Stimulated activated naive CD8-positive, alpha-beta T cell treated with anti-CD3 and anti-CD28 coated beads, Interleukin-15, amount 100 ng/mL, for 72 hours (primary cell): ENCODE data around the gene HID1.
"Not testable (repeated sequence)": the region's sequence is repeated elsewhere in the genome, so short reads cannot be mapped to it uniquely, and the experiment has no call there.

Experiments used
- ATAC-seq: fragments of 150-1000 bp; cut with Tn5 transposase; 2 replicates; pipeline ENCODE4 v1.10.0; 2021; ENCODE audit warnings: mild to moderate bottlenecking, moderate library complexity
- DNase-seq, 2 donors: peaks; one replicate each; pipeline ENCODE4 v3.0.0; 2021 to 2022
- H3K27ac Mint-ChIP-seq, 2 donors: one replicate each; pipeline ENCODE4 v1.8.0; 2022; ENCODE audit warnings: mild to moderate bottlenecking in 2 of 2, mixed read lengths in 2 of 2, moderate library complexity in 2 of 2
- H3K27me3 Mint-ChIP-seq: one replicate; pipeline ENCODE4 v1.8.0; 2022; ENCODE audit warnings: mixed read lengths
- H3K4me1 Mint-ChIP-seq: one replicate; pipeline ENCODE4 v1.8.0; 2022; ENCODE audit warnings: mild to moderate bottlenecking, mixed read lengths
- H3K4me3 Mint-ChIP-seq, 2 donors: one replicate each; pipeline ENCODE4 v1.8.0; 2022; ENCODE audit warnings: mild to moderate bottlenecking in 2 of 2, mixed read lengths in 2 of 2, moderate library complexity in 1 of 2
- H3K9me3 Mint-ChIP-seq, 2 donors: one replicate each; pipeline ENCODE4 v1.8.0; 2022; ENCODE audit warnings: mixed read lengths in 2 of 2

Gene HID1, protein sequence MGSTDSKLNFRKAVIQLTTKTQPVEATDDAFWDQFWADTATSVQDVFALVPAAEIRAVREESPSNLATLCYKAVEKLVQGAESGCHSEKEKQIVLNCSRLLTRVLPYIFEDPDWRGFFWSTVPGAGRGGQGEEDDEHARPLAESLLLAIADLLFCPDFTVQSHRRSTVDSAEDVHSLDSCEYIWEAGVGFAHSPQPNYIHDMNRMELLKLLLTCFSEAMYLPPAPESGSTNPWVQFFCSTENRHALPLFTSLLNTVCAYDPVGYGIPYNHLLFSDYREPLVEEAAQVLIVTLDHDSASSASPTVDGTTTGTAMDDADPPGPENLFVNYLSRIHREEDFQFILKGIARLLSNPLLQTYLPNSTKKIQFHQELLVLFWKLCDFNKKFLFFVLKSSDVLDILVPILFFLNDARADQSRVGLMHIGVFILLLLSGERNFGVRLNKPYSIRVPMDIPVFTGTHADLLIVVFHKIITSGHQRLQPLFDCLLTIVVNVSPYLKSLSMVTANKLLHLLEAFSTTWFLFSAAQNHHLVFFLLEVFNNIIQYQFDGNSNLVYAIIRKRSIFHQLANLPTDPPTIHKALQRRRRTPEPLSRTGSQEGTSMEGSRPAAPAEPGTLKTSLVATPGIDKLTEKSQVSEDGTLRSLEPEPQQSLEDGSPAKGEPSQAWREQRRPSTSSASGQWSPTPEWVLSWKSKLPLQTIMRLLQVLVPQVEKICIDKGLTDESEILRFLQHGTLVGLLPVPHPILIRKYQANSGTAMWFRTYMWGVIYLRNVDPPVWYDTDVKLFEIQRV

DNA sequence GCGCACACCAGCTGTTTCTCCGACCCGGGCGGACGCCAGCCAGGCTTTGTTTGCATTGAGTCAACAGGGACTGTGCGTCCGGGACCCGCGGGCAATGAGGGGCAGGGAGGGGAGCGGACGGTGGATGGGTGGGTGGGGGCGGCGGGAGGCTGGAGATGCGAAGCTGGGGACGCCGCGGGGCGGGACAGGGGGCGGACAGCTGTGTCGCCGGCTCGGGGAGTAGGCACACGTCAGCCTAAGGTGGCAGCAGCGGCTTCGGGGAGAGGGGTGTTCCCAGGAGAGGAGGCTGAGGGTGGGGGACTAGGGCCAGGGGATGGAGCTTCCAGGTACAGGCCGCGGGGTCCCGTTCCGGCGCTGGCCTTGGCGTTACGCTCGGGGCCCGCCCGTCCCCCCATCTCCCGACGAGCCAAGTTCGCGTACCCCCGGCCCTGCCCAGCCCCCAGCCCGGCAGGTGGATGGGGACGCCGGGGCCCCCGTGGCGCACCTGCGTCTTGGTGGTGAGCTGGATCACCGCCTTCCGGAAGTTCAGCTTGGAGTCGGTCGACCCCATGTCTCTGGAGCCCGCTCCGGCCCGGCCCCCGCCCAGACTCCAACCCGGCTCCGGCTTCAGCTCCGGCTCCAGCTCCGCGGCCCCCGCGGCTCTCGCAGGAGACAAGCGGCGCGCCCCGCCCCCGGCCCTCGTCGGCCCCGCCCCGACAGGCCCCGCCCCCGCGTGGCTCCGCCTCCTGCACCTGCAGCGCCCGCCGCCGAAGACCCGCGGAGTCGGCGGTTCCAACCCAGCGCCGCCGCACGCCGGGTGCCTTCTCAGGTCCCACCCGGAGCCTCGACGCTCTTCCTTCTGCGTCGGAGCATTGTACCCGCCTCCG lies at the start of gene HID1:
Gene HID1, minus strand, starts transcription at position 653 of the 866 bp plus-strand sequence. Its CDS starts 103 bp downstream, at position 550.
- Mint-ChIP-seq H3K4me1 (peaks cover 15% of the 10 kb centered on the region), H3K4me3 (peak within 1 kb of the TSS; percentile 86 to 88), H3K27me3 (peaks cover 31% of the 10 kb centered on the region), H3K27ac (peak within 1 kb of the TSS in 1 of 2 donors; percentile 8), H3K9me3 (no peaks in the 10 kb centered on the region)
- DNase-seq = peak; percentile 62 to 65
- ATAC-seq = peak; percentile 82

DNA sequence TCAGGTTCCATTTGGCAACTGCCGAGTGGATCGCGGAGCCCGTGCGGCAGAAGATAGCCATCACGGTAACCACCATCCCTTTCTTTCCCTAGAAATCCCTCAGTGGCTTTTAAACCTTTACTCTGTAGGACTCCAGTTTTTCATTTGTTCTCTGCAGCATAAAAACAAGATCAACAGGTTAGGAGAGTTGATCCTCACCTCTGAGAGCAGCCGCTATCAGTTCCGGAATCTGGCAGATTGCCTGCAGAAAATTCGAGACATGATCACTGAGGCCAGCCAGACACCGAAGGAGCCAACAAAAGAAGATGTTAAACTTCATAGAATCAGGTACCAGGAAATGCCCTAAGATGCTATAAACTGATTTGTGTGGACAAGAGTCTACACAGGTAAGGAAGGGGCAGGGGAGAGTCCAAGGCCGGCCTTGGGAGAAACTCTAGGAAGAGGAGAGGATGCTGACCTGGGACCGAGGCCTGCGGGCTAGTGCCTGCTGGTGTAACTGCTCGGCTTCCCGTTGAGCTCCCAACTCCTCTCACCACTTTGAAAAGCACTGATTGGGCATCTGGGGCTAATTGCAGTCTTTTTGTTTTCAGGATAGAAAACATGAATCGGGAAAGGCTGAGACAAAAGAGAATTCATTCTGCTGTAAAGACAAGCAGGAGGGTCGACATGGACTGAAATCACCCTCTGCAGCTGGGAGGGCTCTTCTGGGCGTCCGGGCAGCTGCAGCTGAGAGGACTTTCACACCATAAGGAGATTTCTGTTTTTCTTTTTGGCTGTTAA lies 48.0 kb upstream of the HID1 start:
- Mint-ChIP-seq H3K27me3 (no peaks in the 10 kb centered on the region), H3K4me1 (peaks cover 15% of the 10 kb centered on the region), H3K4me3 (no peak overlapping the region), H3K27ac (no peak overlapping the region), H3K9me3 (no peaks in the 10 kb centered on the region)
- ATAC-seq = no peak
- no peak for DNase-seq

DNA sequence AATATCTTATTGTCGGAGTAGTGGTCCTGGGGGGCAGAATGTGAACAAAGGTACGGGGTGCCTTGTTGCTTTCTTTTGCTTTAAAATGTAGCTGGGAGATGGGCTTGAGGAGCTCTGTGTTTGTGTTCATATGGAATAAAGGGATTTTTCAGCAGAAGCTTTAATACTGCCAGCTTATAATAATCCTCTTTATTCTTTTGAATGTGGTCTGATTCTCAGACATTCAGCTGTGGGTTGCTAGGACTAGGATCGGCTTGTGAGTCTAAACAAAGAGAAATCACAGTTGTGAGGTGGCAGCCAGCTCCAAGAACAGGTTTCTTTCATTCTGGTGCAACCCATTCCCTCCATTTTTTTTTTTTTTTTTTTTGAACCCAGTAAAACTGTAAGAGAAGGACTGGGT lies 47.2 kb upstream of the HID1 start:
- Mint-ChIP-seq H3K4me1 (peaks cover 7% of the 10 kb centered on the region), H3K27ac (no peak overlapping the region), H3K4me3 (no peak overlapping the region), H3K9me3 (no peaks in the 10 kb centered on the region), H3K27me3 (no peaks in the 10 kb centered on the region)
- no peak for ATAC-seq
- no peak for DNase-seq

DNA sequence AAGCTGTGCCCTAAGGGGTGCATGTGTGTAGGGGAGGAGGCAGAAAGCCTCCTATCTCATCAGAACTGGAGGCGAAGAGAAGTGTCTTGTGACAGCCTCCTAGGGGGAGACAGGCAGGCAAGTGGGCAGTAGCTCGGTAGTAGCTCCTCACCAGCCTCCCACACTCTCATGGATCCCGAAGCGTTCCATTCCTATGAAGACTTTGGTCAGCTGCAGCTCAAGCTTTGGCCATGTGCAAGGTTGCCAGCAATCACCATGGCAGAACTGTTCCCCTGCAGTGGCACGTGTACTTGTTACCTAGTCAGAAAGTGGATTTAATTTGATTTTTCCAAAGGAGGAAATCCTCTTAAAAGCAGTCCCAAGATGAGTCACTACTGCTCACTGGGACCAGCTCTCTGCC lies 46.6 kb upstream of the HID1 start:
- Mint-ChIP-seq H3K4me3 (no peak overlapping the region), H3K27me3 (no peaks in the 10 kb centered on the region), H3K4me1 (peaks cover 6% of the 10 kb centered on the region), H3K9me3 (no peaks in the 10 kb centered on the region), H3K27ac (no peak overlapping the region)
- ATAC-seq = no peak
- DNase-seq = no peak

DNA sequence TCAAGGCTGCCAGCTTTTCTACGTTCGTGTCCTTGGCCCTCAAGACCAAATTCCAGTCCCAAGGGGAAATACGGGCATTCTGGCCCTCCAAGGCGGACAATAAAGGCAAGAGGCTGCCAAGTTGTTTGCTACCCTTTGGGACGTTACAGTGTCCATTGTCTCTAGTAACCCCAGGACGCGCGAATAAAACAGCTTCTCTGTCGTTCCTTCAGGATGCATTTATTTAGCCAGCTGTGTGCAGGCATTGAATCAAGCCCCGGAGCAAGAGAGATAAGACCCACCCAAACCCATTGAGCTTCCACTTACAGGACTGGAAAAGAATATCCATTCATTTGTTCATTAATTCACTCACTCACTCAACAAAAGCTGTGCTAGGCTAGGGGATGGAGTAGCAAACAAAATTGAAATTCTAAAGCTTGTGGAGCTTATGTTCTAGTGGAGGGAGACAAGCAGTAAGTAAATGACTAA lies 40.6 kb upstream of the HID1 start:
- no peaks in the 10 kb centered on the region for H3K27me3 Mint-ChIP-seq
- peak overlapping the region; percentile 84 to 95 for H3K4me3 Mint-ChIP-seq
- DNase-seq (no peak), ATAC-seq (no peak)
- H3K27ac Mint-ChIP-seq = peak overlapping the region; percentile 97 to 98
- H3K4me1 Mint-ChIP-seq = peaks cover 35% of the 10 kb centered on the region
- H3K9me3 Mint-ChIP-seq = no peaks in the 10 kb centered on the region

DNA sequence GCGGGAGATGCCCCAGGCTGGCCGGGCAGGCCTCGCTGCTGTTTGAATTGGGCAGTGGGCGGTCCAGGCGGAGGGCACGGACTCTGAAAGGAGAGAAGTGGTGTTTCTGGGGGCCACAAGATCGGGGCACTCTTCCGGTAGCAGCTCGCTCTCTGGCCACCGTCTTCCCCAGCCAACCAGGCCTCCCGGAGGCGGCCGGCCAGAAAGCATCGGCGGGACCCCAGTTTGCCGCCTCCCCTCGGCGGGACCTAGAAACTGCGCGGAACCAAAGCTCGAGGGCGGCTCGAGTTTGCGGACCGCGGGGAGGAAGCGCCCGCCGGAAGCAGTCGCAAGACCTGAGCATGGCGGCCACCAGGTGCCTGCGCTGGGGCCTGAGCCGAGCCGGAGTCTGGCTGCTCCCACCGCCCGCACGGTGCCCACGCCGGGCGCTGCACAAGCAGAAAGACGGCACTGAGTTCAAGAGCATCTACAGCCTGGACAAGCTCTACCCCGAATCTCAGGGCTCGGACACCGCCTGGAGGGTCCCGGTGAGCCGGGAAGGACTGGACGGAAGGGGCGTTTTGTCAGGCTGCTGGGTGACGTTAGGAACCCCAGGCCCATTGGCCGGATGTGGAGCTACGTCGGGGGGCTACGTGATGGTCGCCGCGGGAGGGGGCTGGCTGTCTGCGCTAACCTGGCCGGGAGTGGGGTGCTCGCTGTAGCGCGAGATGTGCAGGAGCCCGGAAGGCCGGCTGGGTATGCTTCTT lies 40.0 kb upstream of the HID1 start, which contains the start of gene MRPL58:
Gene MRPL58, plus strand, starts transcription at position 325 of the 746 bp plus-strand sequence. Its CDS starts 17 bp downstream, at position 342.
- peak; percentile 88 to 90 for DNase-seq
- peaks cover 35% of the 10 kb centered on the region for H3K4me1 Mint-ChIP-seq

DNA sequence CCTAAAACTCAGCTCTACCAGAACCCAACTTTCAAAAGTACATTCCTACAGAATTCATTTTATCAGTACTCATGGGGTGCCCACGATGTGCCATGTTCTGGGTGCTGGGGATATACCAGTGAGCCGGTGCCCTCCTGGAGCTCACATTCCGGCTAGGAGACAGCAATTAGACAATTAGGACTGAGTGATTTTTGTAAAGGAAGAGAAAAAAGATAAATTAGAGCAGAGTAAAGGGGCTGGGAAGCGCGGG lies 39.5 kb upstream of the HID1 start:
- peaks cover 35% of the 10 kb centered on the region for H3K4me1 Mint-ChIP-seq
- H3K27ac Mint-ChIP-seq = peak overlapping the region; percentile 97 to 98
- DNase-seq (no peak), ATAC-seq (no peak)
- H3K4me3 Mint-ChIP-seq = peak overlapping the region; percentile 84 to 95
- H3K27me3 Mint-ChIP-seq = no peaks in the 10 kb centered on the region
- no peaks in the 10 kb centered on the region for H3K9me3 Mint-ChIP-seq

More for the DNA sequence above, 40.0 kb upstream of the HID1 start, which contains the start of gene MRPL58:
- ATAC-seq = peak; percentile 97
- Mint-ChIP-seq H3K9me3 (no peaks in the 10 kb centered on the region), H3K27me3 (no peaks in the 10 kb centered on the region), H3K4me3 (peak within 1 kb of the TSS; percentile 84 to 95), H3K27ac (peak within 1 kb of the TSS; percentile 97 to 98)

DNA sequence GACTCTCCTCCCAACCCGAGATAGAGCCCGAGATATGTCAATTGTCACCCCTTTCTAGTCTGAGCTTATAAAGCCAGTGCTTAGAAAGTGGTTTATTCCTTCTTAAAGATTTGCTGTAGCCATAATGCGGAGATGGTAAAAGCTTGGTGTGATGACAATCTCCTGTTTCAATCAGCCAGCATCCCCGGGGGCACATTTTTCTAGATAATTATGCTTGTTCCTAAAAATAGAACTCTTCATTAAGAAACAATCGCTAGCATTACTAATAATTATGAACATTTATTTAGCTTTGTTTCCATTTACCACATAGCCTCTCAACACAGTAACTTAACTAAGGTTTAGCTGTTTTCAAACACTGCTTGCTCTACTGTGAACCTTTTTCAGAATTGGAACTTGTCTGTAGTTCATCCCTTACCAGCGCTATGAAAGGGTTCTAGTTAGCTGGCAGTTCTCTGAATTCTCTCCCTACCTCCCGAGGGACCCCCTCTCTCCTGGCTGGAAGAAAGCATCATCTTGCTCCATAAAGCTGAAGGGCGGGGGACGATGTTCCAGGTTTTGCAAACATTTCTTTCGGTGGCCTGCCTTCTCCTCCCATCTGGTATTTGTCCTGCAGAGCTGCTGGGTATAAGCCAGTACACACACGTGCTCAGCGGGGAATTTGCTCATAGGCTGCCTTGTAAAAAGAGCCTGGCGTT lies 39.0 kb upstream of the HID1 start:
- no peaks in the 10 kb centered on the region for H3K9me3 Mint-ChIP-seq
- DNase-seq (no peak), ATAC-seq (no peak)
- peak overlapping the region; percentile 84 to 95 for H3K4me3 Mint-ChIP-seq
- H3K27ac Mint-ChIP-seq = peak overlapping the region; percentile 97 to 98
- peaks cover 35% of the 10 kb centered on the region for H3K4me1 Mint-ChIP-seq
- no peaks in the 10 kb centered on the region for H3K27me3 Mint-ChIP-seq

DNA sequence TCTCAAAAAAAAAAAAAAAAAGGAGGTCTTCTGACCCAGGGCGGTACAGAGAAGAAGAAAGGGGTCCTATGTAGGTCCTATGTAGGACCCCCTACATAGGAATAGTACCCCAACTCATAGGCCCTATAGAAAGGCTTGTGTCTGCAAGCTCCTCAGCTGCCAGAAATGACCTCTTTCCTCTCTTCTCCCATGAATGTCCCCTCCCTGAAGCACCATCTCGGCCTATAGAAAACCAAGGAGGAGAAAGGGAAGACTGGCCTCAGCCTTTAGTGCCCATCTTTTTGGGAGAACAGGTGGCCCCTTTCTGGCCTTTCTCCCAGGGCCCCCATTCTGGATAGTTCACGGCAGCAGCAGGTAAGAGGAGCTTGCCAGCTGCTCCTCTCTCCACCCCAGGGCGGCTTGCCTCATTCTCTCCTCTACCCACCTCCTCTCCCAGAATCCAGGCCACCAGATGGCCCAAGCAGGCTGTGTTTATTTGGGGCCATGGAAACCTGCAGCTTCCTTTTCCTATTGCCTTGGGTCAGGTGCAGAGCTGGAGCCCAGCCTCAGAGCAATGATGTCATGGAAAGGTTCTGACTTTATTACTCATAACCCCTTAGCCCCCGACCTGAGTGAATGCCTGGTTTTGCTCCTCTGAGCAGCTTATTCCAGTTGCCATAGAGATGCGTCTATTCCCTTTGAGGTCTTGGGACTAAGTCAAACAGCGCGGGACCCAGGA lies 38.3 kb upstream of the HID1 start:
- ATAC-seq (no peak), DNase-seq (peak in 1 of 2 donors; percentile 18)
- no peaks in the 10 kb centered on the region for H3K9me3 Mint-ChIP-seq
- peaks cover 29% of the 10 kb centered on the region for H3K4me1 Mint-ChIP-seq
- no peaks in the 10 kb centered on the region for H3K27me3 Mint-ChIP-seq
- peak overlapping the region in 1 of 2 donors; percentile 17 for H3K27ac Mint-ChIP-seq
- no peak overlapping the region for H3K4me3 Mint-ChIP-seq

DNA sequence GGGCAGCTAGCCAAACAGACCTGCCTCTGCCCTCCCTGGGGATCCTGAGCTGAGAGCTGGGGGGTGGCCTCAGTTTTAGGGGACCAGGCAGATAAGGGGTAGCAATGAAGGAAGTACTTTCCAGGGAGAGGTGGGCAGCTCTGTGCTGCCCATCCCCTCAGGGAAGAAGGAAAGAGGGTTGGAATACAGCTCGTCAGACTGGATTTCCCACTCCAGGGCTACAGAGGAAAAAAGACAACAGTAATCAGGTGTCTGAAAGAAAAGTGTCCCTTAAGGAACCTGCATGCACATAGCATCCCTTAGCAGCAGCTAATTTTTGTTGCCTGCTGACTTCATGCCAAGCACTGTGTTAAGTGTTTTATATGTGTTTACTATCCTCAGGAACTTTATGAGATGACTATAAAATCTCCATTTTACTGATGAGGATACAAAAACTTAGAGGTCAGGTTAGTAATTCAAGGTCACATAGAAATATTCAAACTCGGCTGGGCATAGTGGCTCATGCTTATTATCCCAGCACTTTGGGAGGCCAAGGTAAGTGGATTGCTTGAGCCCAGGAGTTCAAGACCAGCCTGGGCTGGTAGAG lies 36.7 kb upstream of the HID1 start:
- H3K4me1 Mint-ChIP-seq = peaks cover 29% of the 10 kb centered on the region

DNA sequence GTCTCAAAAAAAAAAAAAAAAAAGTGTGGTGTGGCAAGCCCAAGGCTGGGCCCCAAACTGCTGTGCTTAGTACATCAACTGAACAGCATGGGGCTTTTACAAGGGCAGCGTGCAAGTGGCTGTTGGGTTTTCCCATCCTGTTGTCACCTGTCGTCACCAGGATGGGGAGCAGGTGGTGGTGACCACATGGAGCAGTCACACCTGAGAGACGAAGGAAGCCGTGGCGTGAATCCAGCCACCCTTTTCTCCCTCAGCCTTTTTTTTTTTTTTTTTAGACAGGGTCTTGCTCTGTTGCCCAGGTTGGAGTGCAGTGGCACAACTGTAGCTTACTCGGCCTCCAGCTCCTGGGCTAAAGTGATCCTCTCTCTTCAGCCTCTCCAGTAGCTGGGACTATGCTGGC lies 35.8 kb upstream of the HID1 start:
- ATAC-seq (no peak), DNase-seq (no peak)
- no peaks in the 10 kb centered on the region for H3K9me3 Mint-ChIP-seq

More for the DNA sequence above, 36.7 kb upstream of the HID1 start:
- no peaks in the 10 kb centered on the region for H3K9me3 Mint-ChIP-seq
- no peak for ATAC-seq
- H3K4me3 Mint-ChIP-seq = no peak overlapping the region
- no peaks in the 10 kb centered on the region for H3K27me3 Mint-ChIP-seq
- no peak overlapping the region for H3K27ac Mint-ChIP-seq
- no peak for DNase-seq

DNA sequence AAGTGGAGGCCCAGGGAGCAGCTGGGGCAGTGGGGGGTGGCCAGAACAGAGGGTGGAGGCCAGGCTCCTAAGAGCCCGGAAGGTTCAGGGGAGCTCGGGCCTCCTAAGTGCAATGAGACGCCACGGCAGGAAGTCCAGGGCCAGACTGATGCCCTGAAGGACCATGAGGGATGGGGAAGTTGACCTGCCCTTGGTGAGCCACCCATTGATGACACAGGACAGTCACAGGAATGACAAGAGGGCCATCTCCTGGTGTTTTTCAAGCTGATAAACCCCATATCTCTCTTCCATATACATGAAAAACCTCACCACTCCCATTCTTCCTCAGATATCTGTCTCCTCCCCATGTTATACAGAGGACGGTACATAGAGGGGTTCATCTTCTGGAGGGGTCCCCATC lies 34.1 kb upstream of the HID1 start:
- H3K4me1 Mint-ChIP-seq = peaks cover 24% of the 10 kb centered on the region
- H3K4me3 Mint-ChIP-seq = no peak overlapping the region
- DNase-seq = no peak
- H3K27me3 Mint-ChIP-seq = no peaks in the 10 kb centered on the region
- H3K9me3 Mint-ChIP-seq = no peaks in the 10 kb centered on the region
- no peak for ATAC-seq
- H3K27ac Mint-ChIP-seq = peak overlapping the region in 1 of 2 donors; percentile 65

More for the DNA sequence above, 35.8 kb upstream of the HID1 start:
- H3K27me3 Mint-ChIP-seq = no peaks in the 10 kb centered on the region
- no peak overlapping the region for H3K27ac Mint-ChIP-seq
- no peak overlapping the region for H3K4me3 Mint-ChIP-seq
- H3K4me1 Mint-ChIP-seq = peaks cover 21% of the 10 kb centered on the region

DNA sequence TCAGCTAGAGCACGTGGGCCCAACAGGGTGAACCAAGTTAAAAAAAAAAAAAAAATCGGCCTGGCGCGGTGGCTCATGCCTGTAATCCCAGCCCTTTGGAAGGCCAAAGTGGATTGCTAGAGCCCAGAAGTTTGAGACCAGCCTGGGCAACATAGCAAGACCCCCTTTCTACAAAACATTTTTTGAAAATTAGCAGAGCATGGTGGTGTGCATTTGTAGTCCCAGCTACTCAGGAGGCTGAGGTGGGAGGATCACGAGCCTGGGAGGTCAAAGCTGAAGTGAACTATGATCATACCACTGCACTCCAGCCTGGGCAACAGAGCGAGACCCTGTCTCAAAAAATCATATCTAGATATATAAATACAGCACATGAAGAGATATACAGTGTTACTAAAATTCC lies 33.5 kb upstream of the HID1 start:
- Mint-ChIP-seq H3K4me1 (peaks cover 18% of the 10 kb centered on the region), H3K27ac (peak overlapping the region in 1 of 2 donors; percentile 17)
- not testable (repeated sequence) for DNase-seq, H3K27me3 Mint-ChIP-seq, ATAC-seq, H3K4me3 Mint-ChIP-seq, H3K9me3 Mint-ChIP-seq
